ENCODE measurements around the gene SLC27A4. TPM values are rescaled to one million over a fixed set of nuclear protein-coding genes. Genes with fewer than 3 reads are reported as not detected.

The SLC27A4 gene
- total and polyA plus RNA-seq, 10 of the 15 experiments (the other 5 are each of a cell fraction or from before 2014, with no cell fraction given), result 0.13 to 14.0 (median 7.6) TPM

GRCh38 chr9:128405780-128406171, 65.4 kb downstream of the SLC27A4 start:
- ATAC-seq, result no peak
- no peak overlapping the region for H3K4me3 ChIP-seq
- ChIA-PET CTCF (interaction anchor here (3.0 kb wide), 1 partner anchor 44 kb away, joined by 10 read pairs; no protein-coding TSS in a partner anchor), RAD21 (ENCODE audit: unreplicated experiment) (no interaction called here), POLR2A (no interaction called here), SMC1A (ENCODE audit: uncharacterized antibody, unreplicated experiment) (no interaction called here)
- in situ Hi-C loops (cut with MboI) (no loop called here), intact Hi-C loops (cut with micrococcal nuclease; ENCODE audit: unreplicated experiment) (no loop called here)
- H2AFZ ChIP-seq (ENCODE audit: control insufficient read depth, low read depth, low read length), result no peak overlapping the region
- peaks cover 1 to 2% of the 10 kb centered on the region in 2 experiments; a peak in 3 of 4 replicates for H3K27me3 ChIP-seq (replicated peaks in 1 of 2; ENCODE audit: control insufficient read depth in 2 of 2, insufficient read depth in 2 of 2, low read length in 1 of 2)
- no peak overlapping the region for H3K4me2 ChIP-seq (ENCODE audit: control insufficient read depth, insufficient read depth)
- H3K4me1 ChIP-seq (ENCODE audit: control insufficient read depth, insufficient read depth, low read length), result no peaks in the 10 kb centered on the region
- no peak overlapping the region for H3K9ac ChIP-seq (ENCODE audit: control insufficient read depth, insufficient read depth, low read length)
- H3K36me3 ChIP-seq (ENCODE audit: control insufficient read depth in 2 of 2, insufficient read depth in 2 of 2, low read length in 1 of 2), result no peaks in the 10 kb centered on the region
- no peaks in the 10 kb centered on the region for H3K79me2 ChIP-seq (ENCODE audit: control insufficient read depth, insufficient read depth, low read length)
- no TSS peak for BruUV-seq (replicated peaks)
- WGBS (ENCODE audit: insufficient coverage, insufficient replicate concordance, low lambda C conversion rate, missing lambda C conversion rate), result 39% methylated on average over 7 of the region's 7 CpGs
- no peak overlapping the region for H3K27ac ChIP-seq (ENCODE audit: control insufficient read depth, insufficient read depth)
- H4K20me1 ChIP-seq (ENCODE audit: control insufficient read depth, insufficient read depth), result no peaks in the 10 kb centered on the region
- no peak for TF ChIP-seq SREBF2 (IDR thresholded peaks at IDR 0.05; ENCODE audit: low read length)
- no peak for TF ChIP-seq MXI1 (IDR thresholded peaks at IDR 0.05; ENCODE audit: low read depth, low read length)
- no peak for TF ChIP-seq SMAD1 (IDR thresholded peaks at IDR 0.05; ENCODE audit: low read depth, partially characterized antibody)
- TF ChIP-seq RB1 (IDR thresholded peaks at IDR 0.05; ENCODE audit: borderline replicate concordance), result no peak
- no peak for TF ChIP-seq NR2F1 (conservative IDR thresholded peaks at IDR 0.05)
- no peak for TF ChIP-seq REST (IDR thresholded peaks at IDR 0.05; ENCODE audit: low read depth, low read length)
- no peak for TF ChIP-seq MTA3 (IDR thresholded peaks at IDR 0.05; ENCODE audit: borderline replicate concordance, low read length)
- TF ChIP-seq GABPA (IDR thresholded peaks at IDR 0.05; ENCODE audit: low read depth), result no peak
- TF ChIP-seq MAX (IDR thresholded peaks at IDR 0.05; ENCODE audit: low read depth, low read length), result no peak
- TF ChIP-seq YY1 (IDR thresholded peaks at IDR 0.05; ENCODE audit: low read depth, low read length), result no peak
- TF ChIP-seq ZBED1 (IDR thresholded peaks at IDR 0.05; ENCODE audit: borderline replicate concordance), result no peak
- TF ChIP-seq ZNF207 (IDR thresholded peaks at IDR 0.05; ENCODE audit: borderline replicate concordance), result no peak
- TF ChIP-seq RELB (IDR thresholded peaks at IDR 0.05; ENCODE audit: low read depth), result no peak
- H3K9me3 ChIP-seq (replicated peaks; ENCODE audit: control insufficient read depth, insufficient read depth, low read length), result no peaks in the 10 kb centered on the region
- no peak for DNase-seq (ENCODE audit: low read depth, low spot score)
- FAIRE-seq, result no peak

All from GM12878 (cell line).